Measurements from ENCODE around the gene GPR107.

Gene GPR107

DNA sequence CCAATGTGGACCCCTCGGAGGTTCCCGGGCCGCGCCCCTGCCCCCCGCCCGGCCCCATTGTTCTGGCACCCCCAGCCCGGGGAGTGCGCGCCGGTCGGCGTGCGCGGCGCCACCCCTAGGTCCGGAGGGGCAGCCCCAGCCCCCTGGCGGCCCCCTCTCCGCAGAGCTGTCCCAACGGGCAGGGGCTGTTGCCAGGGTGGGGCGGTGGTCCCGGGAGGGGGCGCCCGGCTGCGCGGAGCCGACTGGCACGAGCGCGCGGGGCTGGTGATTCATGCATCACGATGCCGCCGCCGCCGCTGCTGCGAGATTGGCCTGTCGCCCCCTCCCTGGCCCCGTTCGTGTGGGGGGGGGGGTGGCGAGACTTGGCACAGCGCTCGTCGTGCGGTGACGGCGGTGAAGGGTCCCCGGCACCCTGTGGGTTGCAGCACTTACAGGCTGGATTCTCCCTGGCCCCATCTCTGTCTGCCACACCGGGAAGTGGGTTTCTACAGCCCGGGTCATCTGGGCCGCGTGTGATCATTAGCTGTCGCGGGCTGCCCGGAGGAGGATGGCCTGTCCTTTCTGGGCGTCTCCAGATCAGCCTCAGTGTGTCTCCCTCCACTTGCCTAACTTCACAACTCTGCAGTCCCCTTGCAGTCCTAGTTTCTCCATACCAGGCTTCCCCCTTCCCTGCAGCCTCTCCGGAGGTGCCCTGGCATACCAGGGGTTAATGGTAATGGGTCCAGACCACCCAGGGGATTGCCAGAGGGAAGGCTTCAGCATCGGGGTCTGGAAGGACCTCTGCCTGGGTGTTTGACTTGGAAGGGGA, 119.4 kb downstream of the GPR107 start:
- H3K27me3 ChIP-seq (replicated peaks), result no peaks in the 10 kb centered on the region
- in situ Hi-C loops (cut with HindIII; ENCODE audit: low pct_ligation_motif_present, low sequenced_read_pairs), result no loop called here
- peak overlapping the region; percentile 71 for H3K4me3 ChIP-seq (ENCODE audit: low read depth, low read length)
- TF ChIP-seq, protein P1, sequence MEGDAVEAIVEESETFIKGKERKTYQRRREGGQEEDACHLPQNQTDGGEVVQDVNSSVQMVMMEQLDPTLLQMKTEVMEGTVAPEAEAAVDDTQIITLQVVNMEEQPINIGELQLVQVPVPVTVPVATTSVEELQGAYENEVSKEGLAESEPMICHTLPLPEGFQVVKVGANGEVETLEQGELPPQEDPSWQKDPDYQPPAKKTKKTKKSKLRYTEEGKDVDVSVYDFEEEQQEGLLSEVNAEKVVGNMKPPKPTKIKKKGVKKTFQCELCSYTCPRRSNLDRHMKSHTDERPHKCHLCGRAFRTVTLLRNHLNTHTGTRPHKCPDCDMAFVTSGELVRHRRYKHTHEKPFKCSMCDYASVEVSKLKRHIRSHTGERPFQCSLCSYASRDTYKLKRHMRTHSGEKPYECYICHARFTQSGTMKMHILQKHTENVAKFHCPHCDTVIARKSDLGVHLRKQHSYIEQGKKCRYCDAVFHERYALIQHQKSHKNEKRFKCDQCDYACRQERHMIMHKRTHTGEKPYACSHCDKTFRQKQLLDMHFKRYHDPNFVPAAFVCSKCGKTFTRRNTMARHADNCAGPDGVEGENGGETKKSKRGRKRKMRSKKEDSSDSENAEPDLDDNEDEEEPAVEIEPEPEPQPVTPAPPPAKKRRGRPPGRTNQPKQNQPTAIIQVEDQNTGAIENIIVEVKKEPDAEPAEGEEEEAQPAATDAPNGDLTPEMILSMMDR (IDR thresholded peaks at IDR 0.05; ENCODE audit: low read depth, low read length, missing control alignments), result no peak
- peaks cover 4% of the 10 kb centered on the region for H3K36me3 ChIP-seq (replicated peaks)
- peak overlapping the region; percentile 58 for H3K27ac ChIP-seq
- no peak for DNase-seq

DNA sequence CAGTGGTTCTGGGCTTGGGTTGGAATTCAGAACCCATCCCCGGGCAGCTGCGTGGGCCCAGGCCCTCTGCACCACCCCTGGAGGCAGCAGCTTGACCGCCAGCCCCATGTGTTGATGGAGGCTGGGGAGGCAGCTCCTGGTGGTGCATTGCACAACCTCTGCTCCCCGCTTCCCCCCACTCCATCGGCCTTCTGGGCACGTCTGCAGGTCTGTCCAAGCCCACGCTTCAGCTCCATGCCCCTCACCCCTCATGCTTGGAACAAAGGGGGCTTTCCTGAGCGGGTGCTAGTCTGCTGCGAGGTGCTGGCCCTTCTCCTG, 119.9 kb downstream of the GPR107 start:
- TF ChIP-seq, protein P1 (IDR thresholded peaks at IDR 0.05; ENCODE audit: low read depth, low read length, missing control alignments), result no peak
- in situ Hi-C loops (cut with HindIII; ENCODE audit: low pct_ligation_motif_present, low sequenced_read_pairs), result no loop called here
- H3K4me3 ChIP-seq (ENCODE audit: low read depth, low read length), result peak overlapping the region; percentile 71
- H3K27me3 ChIP-seq (replicated peaks), result no peaks in the 10 kb centered on the region
- H3K27ac ChIP-seq, result no peak overlapping the region
- H3K36me3 ChIP-seq (replicated peaks), result peaks cover 4% of the 10 kb centered on the region
- no peak for DNase-seq

DNA sequence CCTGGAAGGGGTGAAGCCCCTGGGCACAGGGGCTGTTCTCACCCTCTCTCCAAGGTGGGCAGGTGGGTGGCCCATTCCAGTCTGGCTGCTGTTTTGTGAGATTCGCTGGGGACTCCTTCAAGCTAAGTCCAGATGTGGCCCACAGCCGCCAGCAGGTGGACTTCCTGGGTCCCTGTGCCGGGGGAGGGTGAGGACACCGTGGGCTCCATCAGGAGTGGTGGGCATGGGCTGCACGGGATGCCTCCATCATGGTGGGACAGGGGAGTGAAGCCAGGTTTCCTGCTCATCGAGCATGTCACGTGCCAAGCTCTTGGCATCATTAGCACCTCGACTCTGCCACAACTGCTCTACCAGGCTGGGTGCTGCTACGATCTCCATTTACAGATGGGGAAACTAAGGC, 120.3 kb downstream of the GPR107 start:
- Histone ChIP-seq H3K36me3 (replicated peaks) (peaks cover 4% of the 10 kb centered on the region), H3K27me3 (replicated peaks) (no peaks in the 10 kb centered on the region), H3K27ac (no peak overlapping the region), H3K4me3 (ENCODE audit: low read depth, low read length) (peak overlapping the region; percentile 71)
- DNase-seq, result no peak
- TF ChIP-seq, protein P1 (IDR thresholded peaks at IDR 0.05; ENCODE audit: low read depth, low read length, missing control alignments), result no peak
- in situ Hi-C loops (cut with HindIII; ENCODE audit: low pct_ligation_motif_present, low sequenced_read_pairs), result no loop called here

DNA sequence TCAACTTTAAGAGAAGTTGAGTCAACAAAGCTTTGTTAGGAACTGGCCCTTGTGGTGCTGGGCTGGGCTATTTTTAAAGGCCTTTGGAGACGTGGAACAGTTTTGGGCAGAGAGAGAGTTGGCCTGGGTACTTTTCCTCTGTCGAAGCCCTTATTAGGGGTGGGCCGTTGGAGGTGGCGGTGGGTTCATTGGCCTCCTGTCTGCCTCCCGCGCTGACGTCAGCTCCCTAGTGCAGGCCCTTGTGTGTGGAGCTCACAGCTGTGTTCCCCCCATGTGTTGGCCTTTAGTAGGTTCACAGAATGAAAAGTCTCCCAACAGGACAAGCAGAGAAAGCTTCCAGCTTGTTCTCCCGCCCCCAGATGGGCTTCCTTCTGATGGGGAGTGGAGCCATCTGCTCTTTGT, 121.2 kb downstream of the GPR107 start:
- Histone ChIP-seq H3K27me3 (replicated peaks) (no peaks in the 10 kb centered on the region), H3K4me3 (ENCODE audit: low read depth, low read length) (no peak overlapping the region), H3K36me3 (replicated peaks) (peaks cover 4% of the 10 kb centered on the region), H3K27ac (no peak overlapping the region)
- in situ Hi-C loops (cut with HindIII; ENCODE audit: low pct_ligation_motif_present, low sequenced_read_pairs), result no loop called here
- DNase-seq, result no peak
- TF ChIP-seq, protein P1 (IDR thresholded peaks at IDR 0.05; ENCODE audit: low read depth, low read length, missing control alignments), result no peak

DNA sequence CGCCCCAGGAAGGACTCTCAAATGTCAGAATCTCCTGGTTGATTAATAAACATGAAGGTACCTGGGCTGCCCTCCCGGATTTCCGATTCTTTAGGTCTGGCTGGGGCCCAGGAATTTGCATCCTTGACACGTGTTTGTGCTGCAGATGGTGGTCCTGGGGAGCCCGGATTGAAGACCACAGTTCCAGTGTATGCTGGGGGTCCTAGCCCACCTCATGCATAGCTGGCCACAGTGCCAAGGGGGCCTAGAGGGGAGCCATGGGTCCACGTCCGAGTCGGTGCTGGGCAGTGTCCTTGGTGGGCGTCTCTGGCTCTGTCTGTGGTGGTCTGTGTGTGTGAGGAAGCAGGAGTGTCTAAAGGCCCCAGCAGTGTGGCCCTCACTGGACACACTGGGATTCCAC, 121.6 kb downstream of the GPR107 start:
- H3K27me3 ChIP-seq (replicated peaks), result no peaks in the 10 kb centered on the region
- TF ChIP-seq, protein P1 (IDR thresholded peaks at IDR 0.05; ENCODE audit: low read depth, low read length, missing control alignments), result no peak
- in situ Hi-C loops (cut with HindIII; ENCODE audit: low pct_ligation_motif_present, low sequenced_read_pairs), result no loop called here
- DNase-seq, result no peak
- no peak overlapping the region for H3K27ac ChIP-seq
- H3K4me3 ChIP-seq (ENCODE audit: low read depth, low read length), result no peak overlapping the region
- peaks cover 4% of the 10 kb centered on the region for H3K36me3 ChIP-seq (replicated peaks)

DNA sequence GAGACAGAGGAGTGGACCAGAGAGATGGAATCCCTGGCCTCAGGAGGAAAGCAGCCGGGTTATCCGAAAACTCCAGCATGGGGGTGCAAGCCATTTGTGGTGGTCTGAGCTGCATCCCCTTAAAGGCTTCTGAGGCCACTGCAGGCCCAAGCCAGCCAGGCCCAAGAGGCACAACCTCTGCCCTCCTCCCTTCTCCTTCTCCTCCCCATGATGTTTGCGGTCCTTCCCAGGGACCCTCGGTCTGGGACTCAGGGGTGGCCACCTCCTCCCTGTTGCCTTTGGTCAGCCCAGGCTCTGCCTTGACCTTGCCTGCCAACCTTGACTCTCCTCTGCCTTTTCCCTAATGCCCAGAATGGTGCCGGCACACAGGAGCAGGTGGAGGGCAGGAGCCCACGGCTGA, 123.1 kb downstream of the GPR107 start:
- Histone ChIP-seq H3K27ac (no peak overlapping the region), H3K27me3 (replicated peaks) (no peaks in the 10 kb centered on the region), H3K4me3 (ENCODE audit: low read depth, low read length) (no peak overlapping the region), H3K36me3 (replicated peaks) (peaks cover 4% of the 10 kb centered on the region)
- TF ChIP-seq, protein P1 (IDR thresholded peaks at IDR 0.05; ENCODE audit: low read depth, low read length, missing control alignments), result no peak
- DNase-seq, result no peak
- in situ Hi-C loops (cut with HindIII; ENCODE audit: low pct_ligation_motif_present, low sequenced_read_pairs), result no loop called here
